Effector memory CD4-positive, alpha-beta T cell (primary cell): ENCODE results near the gene SIDT2.

Experiments used
- DNase-seq, 3 donors: peaks; one replicate each; pipeline ENCODE4 v3.0.0-alpha.2; 2020
- H3K27ac ChIP-seq: 2 replicates; pipeline ENCODE4 v1.7.0; 2013; ENCODE audit warnings: mild to moderate bottlenecking, low read length, moderate library complexity; ENCODE audit not compliant: insufficient read depth, poor library complexity, severe bottlenecking
- H3K27me3 ChIP-seq: replicated peaks from 2 replicates; pipeline ENCODE4 v1.7.0; 2013; ENCODE audit warnings: mild to moderate bottlenecking, low read length; ENCODE audit not compliant: insufficient read depth, control insufficient read depth, poor library complexity, severe bottlenecking
- H3K36me3 ChIP-seq: 2 replicates; pipeline ENCODE4 v1.7.0; 2013; ENCODE audit warnings: mild to moderate bottlenecking, low read length, moderate library complexity; ENCODE audit not compliant: control insufficient read depth, insufficient read depth
- H3K4me1 ChIP-seq: 2 replicates; pipeline ENCODE4 v1.7.0; 2013; ENCODE audit warnings: low read length, mild to moderate bottlenecking; ENCODE audit not compliant: control insufficient read depth, insufficient read depth, poor library complexity, severe bottlenecking
- H3K4me3 ChIP-seq: 2 replicates; pipeline ENCODE4 v1.7.0; 2013; ENCODE audit warnings: low read length, low read depth, mild to moderate bottlenecking; ENCODE audit not compliant: insufficient read depth, poor library complexity, severe bottlenecking
- H3K9me3 ChIP-seq: 2 replicates; pipeline ENCODE4 v1.7.0; 2013; ENCODE audit warnings: mild to moderate bottlenecking, low read length, moderate library complexity; ENCODE audit not compliant: control insufficient read depth

Gene SIDT2

DNA sequence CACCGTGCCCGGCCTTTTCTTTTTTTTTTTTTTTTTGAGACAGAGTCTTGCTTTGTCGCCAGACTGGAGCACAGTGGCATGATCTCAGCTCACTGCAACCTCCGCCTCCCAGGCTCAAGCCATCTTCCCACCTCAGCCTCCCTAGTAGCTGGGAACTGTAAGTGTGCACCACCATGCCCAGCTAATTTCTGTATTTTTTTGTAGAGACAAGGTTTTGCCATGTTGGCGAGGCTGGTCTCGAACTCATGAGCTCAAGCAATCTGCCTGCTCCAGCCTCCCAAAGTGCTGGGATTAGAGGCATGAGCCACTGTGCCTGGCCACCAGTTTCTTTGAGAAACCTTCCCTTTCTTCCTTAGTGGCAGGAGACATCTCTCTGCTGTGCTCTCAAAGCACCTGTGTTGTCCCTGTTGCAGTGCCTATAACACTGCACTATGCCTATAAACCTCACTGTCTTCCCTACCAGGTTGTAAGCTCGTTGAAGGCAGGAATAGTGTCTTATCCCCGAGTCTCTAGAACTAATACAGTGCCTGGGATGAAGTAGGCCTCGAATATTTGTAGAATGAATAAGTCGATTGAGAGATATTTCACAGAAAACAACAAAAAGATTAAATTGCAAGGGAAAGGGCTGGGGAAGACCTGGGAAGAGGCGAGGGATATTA is 34.3 kb downstream of the SIDT2 start:
- H3K27me3 ChIP-seq: no peaks in the 10 kb centered on the region
- no peaks in the 10 kb centered on the region for H3K4me1 ChIP-seq
- no peak overlapping the region for H3K27ac ChIP-seq
- H3K4me3 ChIP-seq: no peak overlapping the region
- H3K36me3 ChIP-seq: peaks cover 43% of the 10 kb centered on the region
- no peak for DNase-seq
- H3K9me3 ChIP-seq: no peaks in the 10 kb centered on the region

DNA sequence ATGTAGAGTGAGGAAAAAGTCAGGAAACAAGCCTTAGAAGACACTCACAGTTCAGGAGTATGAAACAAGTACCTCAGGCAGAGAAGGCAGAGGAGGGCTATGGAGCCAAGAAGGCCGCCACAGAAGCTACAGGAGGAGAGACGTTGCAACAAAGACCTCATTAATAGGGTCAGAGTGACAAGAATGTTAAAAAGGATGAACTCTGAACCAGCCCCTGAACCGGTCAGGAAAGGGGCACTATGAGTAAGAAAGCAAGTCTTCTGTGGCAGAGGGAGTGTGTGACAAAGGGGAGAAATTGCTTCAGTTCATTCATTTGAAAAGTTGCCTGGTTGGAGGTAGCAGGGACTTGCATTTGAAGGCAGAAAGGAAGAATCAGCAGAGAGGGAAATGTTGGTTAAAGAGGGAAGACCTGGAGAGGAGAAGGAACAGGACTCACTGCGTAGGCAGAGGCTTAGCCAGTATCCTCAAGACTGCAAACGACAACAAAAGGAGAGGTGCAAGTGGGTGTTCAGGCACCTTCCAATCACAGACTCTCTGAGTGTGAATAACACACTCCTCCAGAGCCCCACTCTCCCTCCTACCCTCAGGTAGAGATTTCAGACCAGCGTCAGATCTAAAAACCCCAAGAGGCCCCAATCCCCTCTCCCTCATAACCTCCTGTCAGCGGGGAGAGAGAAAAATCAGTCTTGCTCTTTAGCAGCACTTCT is 36.0 kb downstream of the SIDT2 start:
- no peak for DNase-seq
- H3K27ac ChIP-seq: no peak overlapping the region
- H3K27me3 ChIP-seq: no peaks in the 10 kb centered on the region
- H3K4me3 ChIP-seq: no peak overlapping the region
- H3K9me3 ChIP-seq: no peaks in the 10 kb centered on the region
- H3K36me3 ChIP-seq: peaks cover 61% of the 10 kb centered on the region
- no peaks in the 10 kb centered on the region for H3K4me1 ChIP-seq

GRCh38 chr11:117217141-117218084 is 38.9 kb downstream of the SIDT2 start:
- Histone ChIP-seq H3K4me1 (no peaks in the 10 kb centered on the region), H3K9me3 (no peaks in the 10 kb centered on the region), H3K27ac (no peak overlapping the region), H3K36me3 (peaks cover 89% of the 10 kb centered on the region), H3K27me3 (no peaks in the 10 kb centered on the region), H3K4me3 (no peak overlapping the region)
- no peak for DNase-seq

GRCh38 chr11:117218133-117218915 is 39.8 kb downstream of the SIDT2 start:
- H3K27me3 ChIP-seq: no peaks in the 10 kb centered on the region
- H3K36me3 ChIP-seq: peaks cover 92% of the 10 kb centered on the region
- H3K27ac ChIP-seq: no peak overlapping the region
- DNase-seq: no peak
- H3K9me3 ChIP-seq: no peaks in the 10 kb centered on the region
- no peak overlapping the region for H3K4me3 ChIP-seq
- H3K4me1 ChIP-seq: no peaks in the 10 kb centered on the region

GRCh38 chr11:117219001-117219400 is 40.5 kb downstream of the SIDT2 start:
- Histone ChIP-seq H3K9me3 (no peaks in the 10 kb centered on the region), H3K4me3 (no peak overlapping the region), H3K36me3 (peaks cover 94% of the 10 kb centered on the region), H3K4me1 (no peaks in the 10 kb centered on the region), H3K27ac (no peak overlapping the region), H3K27me3 (no peaks in the 10 kb centered on the region)
- no peak for DNase-seq

DNA sequence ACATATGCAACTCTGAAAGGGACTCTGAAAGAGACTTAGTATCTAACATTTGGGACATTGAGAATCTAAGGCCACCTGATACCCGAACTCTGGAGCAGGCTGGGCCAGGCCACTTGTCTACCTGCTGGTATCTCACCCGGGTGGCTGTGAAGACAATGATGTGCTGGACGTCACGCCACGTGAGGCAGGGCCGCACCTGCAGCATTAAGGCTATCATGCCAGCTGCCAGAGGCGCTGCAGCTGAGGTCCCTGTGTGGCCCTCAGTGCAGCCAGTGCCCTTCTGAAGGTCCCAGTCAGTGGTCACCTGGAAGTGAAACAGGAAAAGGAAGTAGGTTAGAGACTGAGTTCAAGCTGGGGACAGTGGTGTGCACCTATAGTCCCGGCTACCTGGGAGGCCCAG is 40.9 kb downstream of the SIDT2 start:
- Histone ChIP-seq H3K4me1 (no peaks in the 10 kb centered on the region), H3K4me3 (no peak overlapping the region), H3K27ac (no peak overlapping the region), H3K36me3 (peaks cover 94% of the 10 kb centered on the region), H3K27me3 (no peaks in the 10 kb centered on the region), H3K9me3 (no peaks in the 10 kb centered on the region)
- DNase-seq: no peak

- Histone ChIP-seq H3K36me3 (peaks cover 93% of the 10 kb centered on the region), H3K4me3 (no peak overlapping the region), H3K4me1 (no peaks in the 10 kb centered on the region), H3K27ac (no peak overlapping the region), H3K27me3 (no peaks in the 10 kb centered on the region), H3K9me3 (no peaks in the 10 kb centered on the region)
- DNase-seq: no peak
Observed at GRCh38 chr11:117219995-117220394, 41.5 kb downstream of the SIDT2 start.

DNA sequence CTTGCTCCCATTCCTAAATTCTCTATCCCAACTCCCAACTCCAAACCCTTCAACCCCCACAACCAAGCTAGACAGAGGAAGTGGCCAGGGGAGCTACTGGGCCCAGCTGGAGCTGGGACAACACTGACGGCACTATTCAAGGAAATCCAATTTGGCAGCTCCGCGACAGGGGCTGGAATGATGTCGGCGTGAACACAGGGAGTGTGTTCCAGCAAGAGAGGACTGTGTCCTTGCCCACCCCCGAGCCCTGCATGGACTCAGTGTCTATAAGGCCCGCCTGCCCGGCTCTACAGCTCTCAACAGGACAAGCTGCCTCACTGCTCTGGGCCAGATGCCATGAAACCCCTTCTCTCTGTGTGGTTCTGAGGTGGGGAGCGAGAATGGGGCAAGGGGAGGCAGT is 42.0 kb downstream of the SIDT2 start:
- Histone ChIP-seq H3K4me3 (no peak overlapping the region), H3K9me3 (no peaks in the 10 kb centered on the region), H3K36me3 (peaks cover 95% of the 10 kb centered on the region), H3K4me1 (no peaks in the 10 kb centered on the region), H3K27me3 (no peaks in the 10 kb centered on the region), H3K27ac (no peak overlapping the region)
- DNase-seq: no peak

DNA sequence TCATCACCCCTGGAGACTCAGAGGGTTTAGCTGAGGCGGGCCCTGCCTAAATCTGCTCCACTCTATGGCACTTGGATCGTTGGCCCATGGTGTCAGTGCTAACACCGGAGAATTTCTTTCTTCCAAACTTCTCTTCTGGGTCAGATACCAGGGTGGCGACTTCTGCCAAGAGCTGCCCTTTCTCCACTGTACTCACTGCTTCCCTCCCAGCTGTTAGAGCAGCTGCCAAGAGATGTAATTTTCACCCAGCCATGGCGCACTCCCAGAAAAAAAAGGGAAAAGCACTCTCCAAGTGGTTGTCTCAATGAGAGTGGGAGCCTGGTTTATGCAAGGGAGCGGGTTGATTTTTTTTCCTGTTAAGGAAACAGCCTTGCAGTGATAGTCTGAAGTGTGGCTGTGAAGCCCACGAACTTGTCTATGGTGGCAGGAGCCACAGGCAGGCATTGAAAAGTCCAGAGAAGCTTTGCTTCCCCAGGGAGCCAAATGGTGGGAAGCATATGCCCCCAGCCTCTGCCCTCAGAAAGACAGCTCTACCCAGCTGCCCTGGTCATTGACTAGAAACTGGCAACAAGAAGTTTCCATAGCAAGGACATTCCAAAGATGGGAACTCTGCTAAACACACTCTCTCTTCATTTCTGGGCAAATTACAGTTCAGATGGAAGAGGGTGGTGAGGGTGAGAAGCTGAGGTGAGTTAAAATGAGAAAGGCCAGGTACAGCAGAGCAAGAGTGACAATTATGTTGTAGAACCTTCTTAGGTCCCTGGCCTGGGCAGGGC is 42.6 kb downstream of the SIDT2 start:
- no peak for DNase-seq
- Histone ChIP-seq H3K9me3 (no peaks in the 10 kb centered on the region), H3K36me3 (peaks cover 93% of the 10 kb centered on the region), H3K27me3 (no peaks in the 10 kb centered on the region), H3K27ac (no peak overlapping the region), H3K4me1 (no peaks in the 10 kb centered on the region), H3K4me3 (no peak overlapping the region)
